Liver (tissue), 3 donors: ENCODE measurements around the gene ZMYM1.

Experiments used
- EGR1 ChIP-seq, 2 donors: IDR thresholded peaks; 2 replicates each; pipeline ENCODE4 v1.6.1; 2016 to 2018; ENCODE audit warnings: antibody characterized with exemption in 2 of 2, low read depth in 2 of 2
- TAF1 ChIP-seq: conservative IDR thresholded peaks from 2 replicates; pipeline ENCODE4 v1.6.1; 2016; ENCODE audit warnings: antibody characterized with exemption, mild to moderate bottlenecking
- YY1 ChIP-seq: IDR thresholded peaks from 2 replicates; pipeline ENCODE4 v1.6.1; 2016; ENCODE audit warnings: antibody characterized with exemption, mild to moderate bottlenecking
- TF ChIP-seq, protein P1 (sequence below): fragments of 150-350 bp; IDR thresholded peaks from 2 replicates; pipeline ENCODE4 v1.5.1; 2017; ENCODE audit warnings: improper control_type of control experiment, low read depth, low read length; ENCODE audit not compliant: missing input control
- donor health status: healthy.
- donor health status: healthy.

GRCh38 chr1:35085421-35085820, 6.2 kb downstream of the ZMYM1 start:
- TF ChIP-seq, protein P1, sequence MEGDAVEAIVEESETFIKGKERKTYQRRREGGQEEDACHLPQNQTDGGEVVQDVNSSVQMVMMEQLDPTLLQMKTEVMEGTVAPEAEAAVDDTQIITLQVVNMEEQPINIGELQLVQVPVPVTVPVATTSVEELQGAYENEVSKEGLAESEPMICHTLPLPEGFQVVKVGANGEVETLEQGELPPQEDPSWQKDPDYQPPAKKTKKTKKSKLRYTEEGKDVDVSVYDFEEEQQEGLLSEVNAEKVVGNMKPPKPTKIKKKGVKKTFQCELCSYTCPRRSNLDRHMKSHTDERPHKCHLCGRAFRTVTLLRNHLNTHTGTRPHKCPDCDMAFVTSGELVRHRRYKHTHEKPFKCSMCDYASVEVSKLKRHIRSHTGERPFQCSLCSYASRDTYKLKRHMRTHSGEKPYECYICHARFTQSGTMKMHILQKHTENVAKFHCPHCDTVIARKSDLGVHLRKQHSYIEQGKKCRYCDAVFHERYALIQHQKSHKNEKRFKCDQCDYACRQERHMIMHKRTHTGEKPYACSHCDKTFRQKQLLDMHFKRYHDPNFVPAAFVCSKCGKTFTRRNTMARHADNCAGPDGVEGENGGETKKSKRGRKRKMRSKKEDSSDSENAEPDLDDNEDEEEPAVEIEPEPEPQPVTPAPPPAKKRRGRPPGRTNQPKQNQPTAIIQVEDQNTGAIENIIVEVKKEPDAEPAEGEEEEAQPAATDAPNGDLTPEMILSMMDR = no peak
- TF ChIP-seq EGR1 (IDR thresholded peaks at IDR 0.05; ENCODE audit: low read depth in 2 of 2) (no peak), TAF1 (no peak), YY1 (no peak)
